ENCODE results near the gene DSE. TPM values are rescaled to one million over a fixed set of nuclear protein-coding genes. Genes with fewer than 3 reads are reported as not detected.

The DSE gene
- polyA plus RNA-seq, 3 donors = 14.6 to 36.5 (median 28.4) TPM

- no peaks in the 10 kb centered on the region for H3K9me3 ChIP-seq (replicated peaks in 1 of 2; ENCODE audit: control insufficient read depth in 1 of 2, insufficient read depth in 1 of 2, low read length in 2 of 2)
- no peak overlapping the region for H3K4me2 ChIP-seq (replicated peaks; ENCODE audit: extremely low read depth, low read length, poor library complexity, severe bottlenecking)
- peaks cover 0 to 7% of the 10 kb centered on the region in 2 donors for H3K36me3 ChIP-seq (replicated peaks in 1 of 2; ENCODE audit: control insufficient read depth in 1 of 2, insufficient read depth in 2 of 2, low read length in 2 of 2)
- Mint-ChIP-seq H3K36me3 (peaks cover 16 to 22% of the 10 kb centered on the region in 2 donors), H3K9me3 (no peaks in the 10 kb centered on the region), H3K27ac (peak overlapping the region in 1 of 7 donors; percentile 36), H3K27me3 (ENCODE audit: low read depth in 3 of 3) (no peaks in the 10 kb centered on the region), H3K4me1 (peaks cover 47% of the 10 kb centered on the region), H3K4me3 (no peak overlapping the region)
- no CpG with 5 or more reads among the region's 5 CpGs for WGBS (ENCODE audit: insufficient coverage)
- no peak overlapping the region for H3K27ac ChIP-seq (ENCODE audit: low read depth in 1 of 2, low read length in 2 of 2)
- peaks cover 69% of the 10 kb centered on the region for H3K79me2 ChIP-seq (ENCODE audit: insufficient read depth, low read length)
- TF ChIP-seq, protein P1, sequence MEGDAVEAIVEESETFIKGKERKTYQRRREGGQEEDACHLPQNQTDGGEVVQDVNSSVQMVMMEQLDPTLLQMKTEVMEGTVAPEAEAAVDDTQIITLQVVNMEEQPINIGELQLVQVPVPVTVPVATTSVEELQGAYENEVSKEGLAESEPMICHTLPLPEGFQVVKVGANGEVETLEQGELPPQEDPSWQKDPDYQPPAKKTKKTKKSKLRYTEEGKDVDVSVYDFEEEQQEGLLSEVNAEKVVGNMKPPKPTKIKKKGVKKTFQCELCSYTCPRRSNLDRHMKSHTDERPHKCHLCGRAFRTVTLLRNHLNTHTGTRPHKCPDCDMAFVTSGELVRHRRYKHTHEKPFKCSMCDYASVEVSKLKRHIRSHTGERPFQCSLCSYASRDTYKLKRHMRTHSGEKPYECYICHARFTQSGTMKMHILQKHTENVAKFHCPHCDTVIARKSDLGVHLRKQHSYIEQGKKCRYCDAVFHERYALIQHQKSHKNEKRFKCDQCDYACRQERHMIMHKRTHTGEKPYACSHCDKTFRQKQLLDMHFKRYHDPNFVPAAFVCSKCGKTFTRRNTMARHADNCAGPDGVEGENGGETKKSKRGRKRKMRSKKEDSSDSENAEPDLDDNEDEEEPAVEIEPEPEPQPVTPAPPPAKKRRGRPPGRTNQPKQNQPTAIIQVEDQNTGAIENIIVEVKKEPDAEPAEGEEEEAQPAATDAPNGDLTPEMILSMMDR (IDR thresholded peaks at IDR 0.05) = no peak
- no peak overlapping the region for H3K4me3 ChIP-seq (replicated peaks in 1 of 3; ENCODE audit: low read depth in 2 of 3, low read length in 3 of 3)
- peaks cover 59% of the 10 kb centered on the region for H4K20me1 ChIP-seq (ENCODE audit: insufficient read depth, low read length)
- H2AFZ ChIP-seq (ENCODE audit: insufficient read depth, low read depth, low read length, poor library complexity, severe bottlenecking) = no peak overlapping the region
- no peak overlapping the region for H3K9ac ChIP-seq (ENCODE audit: insufficient read depth, low read length, poor library complexity, severe bottlenecking)
- H3K27me3 ChIP-seq (ENCODE audit: control insufficient read depth in 2 of 2, insufficient read depth in 2 of 2, low read length in 2 of 2) = no peaks in the 10 kb centered on the region
- peaks cover 32 to 49% of the 10 kb centered on the region in 2 donors for H3K4me1 ChIP-seq (ENCODE audit: control insufficient read depth in 1 of 2, insufficient read depth in 2 of 2, low read length in 2 of 2)
- DNase-seq = no peak
- intact Hi-C loops (cut with micrococcal nuclease) = loop anchor here in 1 of 2 donors (5.0 kb wide), 2 partner anchors 33 to 73 kb away; no protein-coding TSS in a partner anchor
Observed at GRCh38 chr6:116374586-116374985, 3.8 kb downstream of the DSE start.

GRCh38 chr6:116375262-116375661 lies 4.5 kb downstream of the DSE start:
- H3K27me3 Mint-ChIP-seq (ENCODE audit: low read depth in 3 of 3) = no peaks in the 10 kb centered on the region
- Histone ChIP-seq H4K20me1 (ENCODE audit: insufficient read depth, low read length) (peaks cover 65% of the 10 kb centered on the region), H3K4me2 (replicated peaks; ENCODE audit: extremely low read depth, low read length, poor library complexity, severe bottlenecking) (no peak overlapping the region), H3K4me3 (replicated peaks in 1 of 3; ENCODE audit: low read depth in 2 of 3, low read length in 3 of 3) (no peak overlapping the region), H3K27ac (ENCODE audit: low read depth in 1 of 2, low read length in 2 of 2) (no peak overlapping the region), H3K27me3 (ENCODE audit: control insufficient read depth in 2 of 2, insufficient read depth in 2 of 2, low read length in 2 of 2) (no peaks in the 10 kb centered on the region), H3K9ac (ENCODE audit: insufficient read depth, low read length, poor library complexity, severe bottlenecking) (no peak overlapping the region), H3K36me3 (replicated peaks in 1 of 2; ENCODE audit: control insufficient read depth in 1 of 2, insufficient read depth in 2 of 2, low read length in 2 of 2) (peaks cover 0 to 7% of the 10 kb centered on the region in 2 donors), H3K9me3 (replicated peaks in 1 of 2; ENCODE audit: control insufficient read depth in 1 of 2, insufficient read depth in 1 of 2, low read length in 2 of 2) (no peaks in the 10 kb centered on the region), H3K4me1 (ENCODE audit: control insufficient read depth in 1 of 2, insufficient read depth in 2 of 2, low read length in 2 of 2) (peaks cover 25 to 47% of the 10 kb centered on the region in 2 donors), H2AFZ (ENCODE audit: insufficient read depth, low read depth, low read length, poor library complexity, severe bottlenecking) (no peak overlapping the region), H3K79me2 (ENCODE audit: insufficient read depth, low read length) (peaks cover 72% of the 10 kb centered on the region)
- no peak overlapping the region for H3K4me3 Mint-ChIP-seq
- H3K9me3 Mint-ChIP-seq = no peaks in the 10 kb centered on the region
- intact Hi-C loops (cut with micrococcal nuclease) = no loop called here
- peaks cover 47% of the 10 kb centered on the region for H3K4me1 Mint-ChIP-seq
- peaks cover 16 to 23% of the 10 kb centered on the region in 2 donors for H3K36me3 Mint-ChIP-seq
- WGBS (ENCODE audit: insufficient coverage) = no CpG with 5 or more reads among the region's 2 CpGs
- H3K27ac Mint-ChIP-seq = no peak overlapping the region
- DNase-seq = no peak
- TF ChIP-seq, protein P1 (IDR thresholded peaks at IDR 0.05) = no peak
